Peyer's patch (tissue), 4 donors: Measurements from ENCODE around the gene PLB1. TPM values are rescaled to one million over a fixed set of nuclear protein-coding genes. Genes with fewer than 3 reads are reported as not detected.
A peak's percentile ranks its signal among the peaks of the same experiment; 100 is the strongest.
"Not testable (repeated sequence)": the region's sequence is repeated elsewhere in the genome, so short reads cannot be mapped to it uniquely, and the experiment has no call there.

ENCODE experiments used
- DNase-seq, 3 donors: peaks; one replicate each; pipeline ENCODE4 v3.0.0-alpha.2; 2017 to 2019
- H3K27ac ChIP-seq, 4 donors: fragments of 200-600 bp; sonication (generic); one replicate each; pipeline ENCODE4 v1.5.1; 2016 to 2019
- H3K27me3 ChIP-seq, 2 donors: fragments of 200-600 bp; sonication (generic); one replicate each; pipeline ENCODE4 v1.5.1; 2019
- H3K36me3 ChIP-seq, 3 donors: fragments of 200-600 bp; sonication (generic); one replicate each; pipeline ENCODE4 v1.5.1; 2016 to 2019
- H3K4me1 ChIP-seq, 4 donors: fragments of 200-600 bp; sonication (generic); one replicate each; pipeline ENCODE4 v1.5.1; 2016 to 2019
- H3K4me3 ChIP-seq, 4 donors: fragments of 200-600 bp; sonication (generic); 1 replicate in 3 of 4; 2 replicates in 1 of 4; pipeline ENCODE4 v1.5.1; 2016 to 2019; ENCODE audit warnings: mild to moderate bottlenecking in 1 of 4
- H3K9me3 ChIP-seq, 4 donors: fragments of 200-600 bp; sonication (generic); one replicate each; pipeline ENCODE4 v1.5.1; 2016 to 2019; ENCODE audit warnings: mild to moderate bottlenecking in 1 of 4
- CTCF ChIP-seq, 6 experiments: fragments of 450-650 bp in 4 of 6; fragments of 200-600 bp in 2 of 6; sonication (generic) in 1 of 6; IDR thresholded peaks; one replicate each; pipeline ENCODE4 v1.5.1; 2017 to 2019; ENCODE audit warnings: antibody characterized with exemption in 6 of 6, mild to moderate bottlenecking in 3 of 6, moderate library complexity in 1 of 6
- POLR2A ChIP-seq, 2 donors: fragments of 450-650 bp; IDR thresholded peaks; one replicate each; pipeline ENCODE4 v1.5.1; 2017; ENCODE audit warnings: antibody characterized with exemption in 2 of 2, mild to moderate bottlenecking in 2 of 2, moderate library complexity in 2 of 2
- total RNA-seq, 4 donors: library from RNA; depleted of rRNA; stranded (reverse); fragments of >200 nt; gene quantifications; one replicate each; pipeline ENCODE4 v1.1.0, GENCODE V29; 2016

The PLB1 gene
- total RNA-seq, 4 donors from 2014 or later, result 9.1 to 345 (median 146) TPM

GRCh38 chr2:28662044-28662443 lies 166.2 kb downstream of the PLB1 start:
- Histone ChIP-seq H3K4me3 (no peak overlapping the region), H3K36me3 (no peaks in the 10 kb centered on the region), H3K27ac (peak overlapping the region; percentile 8 to 91 (median 74)), H3K9me3 (no peaks in the 10 kb centered on the region), H3K27me3 (no peaks in the 10 kb centered on the region), H3K4me1 (peaks cover 0 to 56% (median 4%) of the 10 kb centered on the region in 4 donors)
- peak in 1 of 2 donors; percentile 9 for TF ChIP-seq POLR2A (IDR thresholded peaks at IDR 0.05)
- TF ChIP-seq CTCF (IDR thresholded peaks at IDR 0.05), result peak in 1 of 6 experiments; percentile 10
- peak in 2 of 3 donors; percentile 79 to 90 for DNase-seq

GRCh38 chr2:28662468-28663181 lies 166.8 kb downstream of the PLB1 start:
- Histone ChIP-seq H3K4me1 (peaks cover 0 to 56% (median 4%) of the 10 kb centered on the region in 4 donors), H3K27me3 (no peaks in the 10 kb centered on the region), H3K4me3 (no peak overlapping the region), H3K36me3 (no peaks in the 10 kb centered on the region), H3K27ac (peak overlapping the region in 3 of 4 donors; percentile 65 to 91 (median 82)), H3K9me3 (no peaks in the 10 kb centered on the region)
- no peak for TF ChIP-seq POLR2A (IDR thresholded peaks at IDR 0.05)
- no peak for TF ChIP-seq CTCF (IDR thresholded peaks at IDR 0.05)
- DNase-seq, result peak in 1 of 3 donors; percentile 84

- DNase-seq, result no peak
- Histone ChIP-seq H3K27me3 (no peaks in the 10 kb centered on the region), H3K4me1 (peaks cover 0 to 55% (median 4%) of the 10 kb centered on the region in 4 donors), H3K9me3 (no peaks in the 10 kb centered on the region), H3K4me3 (no peak overlapping the region), H3K27ac (peak overlapping the region in 3 of 4 donors; percentile 65 to 91 (median 82)), H3K36me3 (no peaks in the 10 kb centered on the region)
- TF ChIP-seq POLR2A (IDR thresholded peaks at IDR 0.05) (no peak), CTCF (IDR thresholded peaks at IDR 0.05) (peak in 1 of 6 experiments; percentile 17)
These were observed 167.5 kb downstream of the PLB1 start for GRCh38 chr2:28663359-28663758.

GRCh38 chr2:28664120-28664842 lies 168.4 kb downstream of the PLB1 start:
- Histone ChIP-seq H3K4me3 (no peak overlapping the region), H3K36me3 (no peaks in the 10 kb centered on the region), H3K9me3 (no peaks in the 10 kb centered on the region), H3K27ac (peak overlapping the region; percentile 58 to 91 (median 74)), H3K4me1 (peaks cover 0 to 59% (median 4%) of the 10 kb centered on the region in 4 donors), H3K27me3 (no peaks in the 10 kb centered on the region)
- DNase-seq, result peak in 2 of 3 donors; percentile 66 to 74
- TF ChIP-seq POLR2A (IDR thresholded peaks at IDR 0.05) (no peak), CTCF (IDR thresholded peaks at IDR 0.05) (no peak)

- Histone ChIP-seq H3K27me3 (no peaks in the 10 kb centered on the region), H3K4me3 (no peak overlapping the region), H3K27ac (peak overlapping the region; percentile 58 to 91 (median 74)), H3K4me1 (peaks cover 0 to 59% (median 4%) of the 10 kb centered on the region in 4 donors), H3K36me3 (no peaks in the 10 kb centered on the region), H3K9me3 (no peaks in the 10 kb centered on the region)
- DNase-seq, result peak in 1 of 3 donors; percentile 60
- TF ChIP-seq CTCF (IDR thresholded peaks at IDR 0.05) (no peak), POLR2A (IDR thresholded peaks at IDR 0.05) (no peak)
These were observed 169.3 kb downstream of the PLB1 start for GRCh38 chr2:28665041-28665704.

GRCh38 chr2:28665811-28666377 lies 170.0 kb downstream of the PLB1 start:
- peak overlapping the region; percentile 58 to 91 (median 74) for H3K27ac ChIP-seq
- H3K9me3 ChIP-seq, H3K27me3 ChIP-seq, DNase-seq, H3K4me3 ChIP-seq, H3K36me3 ChIP-seq: not testable (repeated sequence)
- peaks cover 0 to 53% (median 4%) of the 10 kb centered on the region in 4 donors for H3K4me1 ChIP-seq
